Stomach smooth muscle (tissue), 2 donors: ENCODE data around the gene TMC8.
"Not testable (repeated sequence)": the region's sequence is repeated elsewhere in the genome, so short reads cannot be mapped to it uniquely, and the experiment has no call there.

Experiments
- H3K27ac ChIP-seq: one replicate; pipeline ENCODE4 v1.7.0; 2013; ENCODE audit warnings: mild to moderate bottlenecking, low read length, inconsistent platforms
- H3K27me3 ChIP-seq, 2 donors: one replicate each; pipeline ENCODE4 v1.7.0; 2013; ENCODE audit warnings: low read length in 2 of 2; ENCODE audit not compliant: insufficient read depth in 2 of 2, control insufficient read depth in 1 of 2
- H3K36me3 ChIP-seq, 2 donors: one replicate each; pipeline ENCODE4 v1.7.0; 2013; ENCODE audit warnings: low read length in 2 of 2; ENCODE audit not compliant: control insufficient read depth in 2 of 2, insufficient read depth in 2 of 2
- H3K4me1 ChIP-seq: one replicate; pipeline ENCODE4 v1.7.0; 2013; ENCODE audit warnings: low read length; ENCODE audit not compliant: control insufficient read depth, insufficient read depth
- H3K4me3 ChIP-seq, 2 donors: one replicate each; pipeline ENCODE4 v1.7.0; 2013; ENCODE audit warnings: low read length in 2 of 2
- H3K9ac ChIP-seq, 2 donors: one replicate each; pipeline ENCODE4 v1.7.0; 2013; ENCODE audit warnings: low read length in 2 of 2, mild to moderate bottlenecking in 1 of 2
- H3K9me3 ChIP-seq, 2 donors: one replicate each; pipeline ENCODE4 v1.7.0; 2013; ENCODE audit warnings: low read length in 2 of 2; ENCODE audit not compliant: control insufficient read depth in 2 of 2
- donor health status: healthy.
- donor health status: Pancreatic carcinoma.

The TMC8 gene

GRCh38 chr17:78130437-78131101 is at the start of gene TMC8:
TMC8 (plus strand) TSS chr17:78130771; CDS start chr17:78131589, 818 bp downstream.
- peaks cover 26% of the 10 kb centered on the region for H3K4me1 ChIP-seq
- H3K36me3 ChIP-seq, result no peaks in the 10 kb centered on the region
- no peak within 1 kb of the TSS for H3K27ac ChIP-seq
- H3K27me3 ChIP-seq, result peaks cover 17 to 40% of the 10 kb centered on the region in 2 donors
- peak within 1 kb of the TSS in 1 of 2 donors; percentile 44 for H3K4me3 ChIP-seq
- no peaks in the 10 kb centered on the region for H3K9me3 ChIP-seq
- H3K9ac ChIP-seq, result no peak within 1 kb of the TSS

- Histone ChIP-seq H3K36me3 (peaks cover 36 to 48% of the 10 kb centered on the region in 2 donors), H3K9me3 (no peaks in the 10 kb centered on the region), H3K27me3 (no peaks in the 10 kb centered on the region), H3K4me3 (no peak overlapping the region), H3K9ac (no peak overlapping the region), H3K4me1 (no peaks in the 10 kb centered on the region), H3K27ac (no peak overlapping the region)
Observed at GRCh38 chr17:78081551-78081950, 49.0 kb upstream of the TMC8 start.

- not testable (repeated sequence) for H3K4me3 ChIP-seq, H3K27me3 ChIP-seq, H3K4me1 ChIP-seq, H3K9ac ChIP-seq, H3K27ac ChIP-seq, H3K9me3 ChIP-seq
- H3K36me3 ChIP-seq, result peaks cover 37 to 47% of the 10 kb centered on the region in 2 donors
Observed at GRCh38 chr17:78082355-78082872, 48.2 kb upstream of the TMC8 start.

- Histone ChIP-seq H3K9me3 (no peaks in the 10 kb centered on the region), H3K4me3 (no peak overlapping the region), H3K4me1 (no peaks in the 10 kb centered on the region), H3K27me3 (no peaks in the 10 kb centered on the region), H3K36me3 (peaks cover 36 to 46% of the 10 kb centered on the region in 2 donors), H3K27ac (no peak overlapping the region), H3K9ac (no peak overlapping the region)
Observed at GRCh38 chr17:78082988-78083387, 47.6 kb upstream of the TMC8 start.

- H3K9ac ChIP-seq, result no peak overlapping the region
- no peaks in the 10 kb centered on the region for H3K9me3 ChIP-seq
- H3K4me3 ChIP-seq, result no peak overlapping the region
- no peaks in the 10 kb centered on the region for H3K27me3 ChIP-seq
- H3K36me3 ChIP-seq, result peaks cover 38 to 52% of the 10 kb centered on the region in 2 donors
- no peak overlapping the region for H3K27ac ChIP-seq
- peaks cover 5% of the 10 kb centered on the region for H3K4me1 ChIP-seq
Observed at GRCh38 chr17:78086740-78087139, 43.8 kb upstream of the TMC8 start.

- no peak overlapping the region for H3K4me3 ChIP-seq
Observed at GRCh38 chr17:78088529-78088928, 42.0 kb upstream of the TMC8 start.

GRCh38 chr17:78089576-78090281 is 40.8 kb upstream of the TMC8 start:
- H3K4me1 ChIP-seq, result peaks cover 5% of the 10 kb centered on the region
- H3K9me3 ChIP-seq, result no peaks in the 10 kb centered on the region
- H3K27me3 ChIP-seq, result no peaks in the 10 kb centered on the region
- H3K4me3 ChIP-seq, result no peak overlapping the region
- H3K27ac ChIP-seq, result peak overlapping the region; percentile 4
- peaks cover 52 to 60% of the 10 kb centered on the region in 2 donors for H3K36me3 ChIP-seq
- H3K9ac ChIP-seq, result peak overlapping the region in 1 of 2 donors; percentile 13

More at GRCh38 chr17:78088529-78088928, 42.0 kb upstream of the TMC8 start:
- no peaks in the 10 kb centered on the region for H3K9me3 ChIP-seq
- peaks cover 5% of the 10 kb centered on the region for H3K4me1 ChIP-seq
- H3K27ac ChIP-seq, result no peak overlapping the region
- no peak overlapping the region for H3K9ac ChIP-seq
- peaks cover 49 to 56% of the 10 kb centered on the region in 2 donors for H3K36me3 ChIP-seq
- no peaks in the 10 kb centered on the region for H3K27me3 ChIP-seq

- no peak overlapping the region for H3K27ac ChIP-seq
- peaks cover 59 to 73% of the 10 kb centered on the region in 2 donors for H3K36me3 ChIP-seq
- H3K9ac ChIP-seq, result no peak overlapping the region
- no peaks in the 10 kb centered on the region for H3K9me3 ChIP-seq
- H3K27me3 ChIP-seq, result no peaks in the 10 kb centered on the region
- peaks cover 5% of the 10 kb centered on the region for H3K4me1 ChIP-seq
- no peak overlapping the region for H3K4me3 ChIP-seq
Observed at GRCh38 chr17:78092794-78093324, 37.7 kb upstream of the TMC8 start.

GRCh38 chr17:78095035-78095434 is 35.5 kb upstream of the TMC8 start:
- Histone ChIP-seq H3K27ac (no peak overlapping the region), H3K27me3 (no peaks in the 10 kb centered on the region)

GRCh38 chr17:78096093-78096492 is 34.5 kb upstream of the TMC8 start:
- Histone ChIP-seq H3K27me3 (no peaks in the 10 kb centered on the region), H3K9ac (no peak overlapping the region), H3K27ac (no peak overlapping the region), H3K4me3 (no peak overlapping the region), H3K4me1 (no peaks in the 10 kb centered on the region), H3K36me3 (peaks cover 56 to 77% of the 10 kb centered on the region in 2 donors), H3K9me3 (no peaks in the 10 kb centered on the region)

More at GRCh38 chr17:78095035-78095434, 35.5 kb upstream of the TMC8 start:
- H3K9ac ChIP-seq, result no peak overlapping the region
- H3K4me3 ChIP-seq, result no peak overlapping the region
- no peaks in the 10 kb centered on the region for H3K9me3 ChIP-seq
- H3K4me1 ChIP-seq, result peaks cover 2% of the 10 kb centered on the region
- peaks cover 64 to 79% of the 10 kb centered on the region in 2 donors for H3K36me3 ChIP-seq
